IMR-90 (cell line): Measurements from ENCODE around the gene STARD7. TPM values are rescaled to one million over a fixed set of nuclear protein-coding genes. Genes with fewer than 3 reads are reported as not detected.
"Not testable (repeated sequence)": the region's sequence is repeated elsewhere in the genome, so short reads cannot be mapped to it uniquely, and the experiment has no call there.

Experiments used
- ATAC-seq: fragments of 200-7000 bp; cut with Tn5 transposase; 2 replicates; pipeline ENCODE4 v1.9.1; 2020; ENCODE audit warnings: low read depth, mild to moderate bottlenecking, moderate library complexity
- BruUV-seq: library from RNA; stranded (reverse); fragments of 400-500 nt; replicated peaks from 2 replicates; lab custom pipeline; 2021; lab: Mats Ljungman, UMichigan
- CTCF ChIA-PET: fragments of 300-600 bp; formaldehyde crosslinking; extraction: SDS; loops from one replicate; lab custom pipeline; 2021; ENCODE audit warnings: antibody characterized with exemption; lab: Yijun Ruan, JAX
- POLR2A ChIA-PET: fragments of 300-600 bp; sonication (Branson Sonifier 250); formaldehyde crosslinking; loops from one replicate; lab custom pipeline; 2022; ENCODE audit warnings: antibody characterized with exemption; ENCODE audit not compliant: unreplicated experiment; lab: Charles Lee
- DNase-seq: peaks from one replicate; pipeline ENCODE4 v3.0.0; 2013
- H2AFZ ChIP-seq: replicated peaks from 2 replicates; pipeline ENCODE3; 2013; ENCODE audit warnings: low read length, mild to moderate bottlenecking; ENCODE audit not compliant: poor library complexity
- H2AK5ac ChIP-seq: 2 replicates; pipeline ENCODE4 v1.6.1; 2013; ENCODE audit warnings: low read depth, low read length, inconsistent platforms
- H2AK9ac ChIP-seq: replicated peaks from 2 replicates; pipeline ENCODE3; 2013; ENCODE audit warnings: mild to moderate bottlenecking, low read depth, low read length, moderate library complexity; ENCODE audit not compliant: poor library complexity
- H2BK120ac ChIP-seq: 2 replicates; pipeline ENCODE4 v1.6.1; 2013; ENCODE audit warnings: low read depth, low read length, inconsistent platforms
- H2BK15ac ChIP-seq: 3 replicates; pipeline ENCODE4 v1.6.1; 2013; ENCODE audit warnings: low read depth, low read length, inconsistent platforms
- H2BK20ac ChIP-seq: 2 replicates; pipeline ENCODE4 v1.6.1; 2013; ENCODE audit warnings: low read depth, mild to moderate bottlenecking, inconsistent platforms, low read length, moderate library complexity
- H2BK5ac ChIP-seq: 2 replicates; pipeline ENCODE4 v1.6.1; 2013; ENCODE audit warnings: mild to moderate bottlenecking, low read depth, low read length, inconsistent platforms; ENCODE audit not compliant: poor library complexity, severe bottlenecking
- H3K14ac ChIP-seq: replicated peaks from 2 replicates; pipeline ENCODE4 v1.6.1; 2013; ENCODE audit warnings: low read depth, low read length, inconsistent platforms
- H3K18ac ChIP-seq: 2 replicates; pipeline ENCODE4 v1.6.1; 2013; ENCODE audit warnings: low read depth, low read length, control low read depth
- H3K23ac ChIP-seq: 2 replicates; pipeline ENCODE4 v1.6.1; 2013; ENCODE audit warnings: low read depth, low read length, inconsistent platforms
- H3K27ac ChIP-seq: 2 replicates; pipeline ENCODE4 v1.5.1; 2013; ENCODE audit warnings: mild to moderate bottlenecking, control low read depth, low read length; ENCODE audit not compliant: insufficient read depth
- H3K27me3 ChIP-seq: 2 replicates; pipeline ENCODE4 v1.6.1; 2013; ENCODE audit warnings: low read length; ENCODE audit not compliant: control insufficient read depth, insufficient read depth
- H3K36me3 ChIP-seq: 2 replicates; pipeline ENCODE4 v1.6.1; 2013; ENCODE audit warnings: low read length, mixed read lengths; ENCODE audit not compliant: control insufficient read depth, insufficient read depth
- H3K4ac ChIP-seq: 2 replicates; pipeline ENCODE4 v1.6.1; 2013; ENCODE audit warnings: low read depth, low read length, inconsistent platforms
- H3K4me1 ChIP-seq: 2 replicates; pipeline ENCODE4 v1.6.1; 2013; ENCODE audit warnings: low read length, mixed read lengths; ENCODE audit not compliant: control insufficient read depth, insufficient read depth
- H3K4me2 ChIP-seq: 2 replicates; pipeline ENCODE4 v1.6.1; 2013; ENCODE audit warnings: low read depth, mild to moderate bottlenecking, control low read depth, low read length, moderate library complexity
- H3K4me3 ChIP-seq: 2 replicates; pipeline ENCODE4 v1.5.1; 2013; ENCODE audit warnings: low read depth, mild to moderate bottlenecking, control low read depth, low read length, moderate library complexity; ENCODE audit not compliant: insufficient read depth
- H3K56ac ChIP-seq: 2 replicates; pipeline ENCODE4 v1.6.1; 2013; ENCODE audit warnings: low read length, inconsistent platforms; ENCODE audit not compliant: insufficient read depth; ENCODE audit errors: extremely low read depth
- H3K79me1 ChIP-seq, 2 experiments: 2 replicates each; pipeline ENCODE4 v1.6.1; 2013; ENCODE audit warnings: low read length in 2 of 2, inconsistent platforms in 1 of 2, low read depth in 1 of 2
- H3K9ac ChIP-seq: 2 replicates; pipeline ENCODE4 v1.6.1; 2013; ENCODE audit warnings: low read depth, low read length, control low read depth
- H3K9me1 ChIP-seq: 2 replicates; pipeline ENCODE4 v1.6.1; 2013; ENCODE audit warnings: low read length, inconsistent platforms; ENCODE audit not compliant: insufficient read depth
- H3K9me3 ChIP-seq: 2 replicates; pipeline ENCODE4 v1.6.1; 2013; ENCODE audit warnings: low read length; ENCODE audit not compliant: control insufficient read depth, insufficient read depth
- H4K20me1 ChIP-seq: 2 replicates; pipeline ENCODE4 v1.6.1; 2013; ENCODE audit warnings: low read length, inconsistent platforms; ENCODE audit not compliant: insufficient read depth
- H4K5ac ChIP-seq: 2 replicates; pipeline ENCODE4 v1.6.1; 2013; ENCODE audit warnings: mild to moderate bottlenecking, low read depth, low read length, control low read depth
- H4K8ac ChIP-seq, 2 experiments: 2 replicates each; pipeline ENCODE4 v1.6.1; 2013; ENCODE audit warnings: low read depth in 2 of 2, low read length in 2 of 2, control low read depth in 1 of 2, inconsistent platforms in 1 of 2
- H4K91ac ChIP-seq: 2 replicates; pipeline ENCODE4 v1.6.1; 2013; ENCODE audit warnings: low read depth, low read length, inconsistent platforms; ENCODE audit not compliant: insufficient read depth
- BHLHE40 ChIP-seq: fragments of 150-350 bp; IDR thresholded peaks from 2 replicates; pipeline ENCODE4 v1.6.1; 2016; ENCODE audit warnings: mild to moderate bottlenecking, low read depth, low read length
- CEBPB ChIP-seq: IDR thresholded peaks from 2 replicates; pipeline ENCODE4 v1.6.1; 2012; ENCODE audit warnings: low read depth, low read length, improper control_type of control experiment
- FOS ChIP-seq: fragments of 150-350 bp; IDR thresholded peaks from 2 replicates; pipeline ENCODE4 v1.6.1; 2016; ENCODE audit warnings: low read depth, low read length
- MAFK ChIP-seq: IDR thresholded peaks from 2 replicates; pipeline ENCODE4 v1.6.1; 2012; ENCODE audit warnings: low read depth, low read length, improper control_type of control experiment
- NFE2L2 ChIP-seq: fragments of 150-350 bp; IDR thresholded peaks from 2 replicates; pipeline ENCODE4 v1.6.1; 2016; ENCODE audit warnings: low read depth, mild to moderate bottlenecking, low read length
- POLR2A ChIP-seq: IDR thresholded peaks from 2 replicates; pipeline ENCODE4 v1.6.1; 2012; ENCODE audit warnings: mild to moderate bottlenecking, low read depth, low read length
- RAD21 ChIP-seq: IDR thresholded peaks from 2 replicates; pipeline ENCODE4 v1.6.1; 2012; ENCODE audit warnings: low read length, improper control_type of control experiment
- RFX5 ChIP-seq: IDR thresholded peaks from 2 replicates; pipeline ENCODE4 v1.8.0; 2012; ENCODE audit warnings: low read depth, mild to moderate bottlenecking, low read length, moderate library complexity
- SMC3 ChIP-seq: fragments of 150-350 bp; IDR thresholded peaks from 2 replicates; pipeline ENCODE4 v1.6.1; 2016; ENCODE audit warnings: low read depth, mild to moderate bottlenecking, antibody characterized with exemption, low read length, moderate library complexity
- WGBS, 2 experiments: methylation state at CpG; one replicate each; pipeline versions ENCODE4 v1.1.5 to v1.1.7; 2013; ENCODE audit warnings: missing lambda C conversion rate in 2 of 2; ENCODE audit not compliant: insufficient read length in 1 of 2; ENCODE audit errors: extremely low coverage in 2 of 2; 5-methylcytosine and 5-hydroxymethylcytosine counted together
- dilution Hi-C: fragments of 300-500 bp; cut with HindIII; formaldehyde crosslinking; loops from one replicate; pipeline ENCODE4 v1.14.3; 2018; ENCODE audit warnings: low sequenced_read_pairs; ENCODE audit not compliant: unreplicated experiment
- in situ Hi-C: fragments of 300-500 bp; cut with MboI; formaldehyde crosslinking; loops from 3 replicates; pipeline ENCODE4 v1.14.3; 2019; ENCODE audit warnings: low sequenced_read_pairs, inconsistent platforms, mixed read lengths
- intact Hi-C: fragments of 100-400 bp; cut with micrococcal nuclease; formaldehyde crosslinking; loops from 2 replicates; pipeline ENCODE4 v1.10.0; 2022
- polyA plus RNA-seq, 3 experiments: library from polyadenylated mRNA; depleted of rRNA; stranded (reverse); fragments of >200 nt; gene quantifications; 2 replicates each; pipeline ENCODE4 v1.2.3, GENCODE V29; 2012; ENCODE audit warnings: low replicate concordance in 1 of 3
- total RNA-seq: library from RNA; depleted of rRNA; stranded (reverse); fragments of >200 nt; gene quantifications from 2 replicates; pipeline ENCODE4 v1.2.3, GENCODE V29; 2012

The STARD7 gene
- total and polyA plus RNA-seq, 2 of the 4 experiments (the other 2 are of a cell fraction), result 61.7 to 138 TPM

GRCh38 chr2:96208143-96209010 lies at the start of gene STARD7 (continued):
- TF ChIP-seq NFE2L2 (no peak), CEBPB (no peak), MAFK (no peak), RFX5 (no peak), FOS (no peak; the same call in 1 of the 2 replicates), BHLHE40 (peak; percentile 92), POLR2A (peak; percentile 89), SMC3 (no peak; the same call in 1 of the 2 replicates), RAD21 (peak; percentile 24; the same call in 1 of the 2 replicates)

- H3K4ac ChIP-seq, H2BK15ac ChIP-seq, H4K8ac ChIP-seq, H3K4me2 ChIP-seq, H2BK20ac ChIP-seq, DNase-seq, dilution Hi-C loops, H4K5ac ChIP-seq, H3K23ac ChIP-seq, H3K14ac ChIP-seq, H2AFZ ChIP-seq, H3K4me3 ChIP-seq, BruUV-seq, H3K9ac ChIP-seq, H2AK5ac ChIP-seq, H3K9me3 ChIP-seq, H3K27ac ChIP-seq, H3K27me3 ChIP-seq, ATAC-seq, H4K91ac ChIP-seq, intact Hi-C loops, POLR2A ChIA-PET, H2BK5ac ChIP-seq, H2BK120ac ChIP-seq, H3K56ac ChIP-seq, H3K18ac ChIP-seq: not testable (repeated sequence)
- peak overlapping the region; percentile 23 for H2AK9ac ChIP-seq
- no CpG with 5 or more reads among the region's 3 CpGs for WGBS, 2 experiments
- H3K4me1 ChIP-seq, result peaks cover 21% of the 10 kb centered on the region
- in situ Hi-C loops, result loop anchor here (25.0 kb wide), 1 partner anchor 245 kb away; no protein-coding TSS in a partner anchor
- H3K36me3 ChIP-seq, result peaks cover 28% of the 10 kb centered on the region
- CTCF ChIA-PET, result interaction anchor here (0.6 kb wide), 1 partner anchor 9 kb away, joined by 3 read pairs; no protein-coding TSS in a partner anchor
- H3K79me1 ChIP-seq, result peaks cover 33 to 67% of the 10 kb centered on the region in 2 experiments
- peaks cover 37% of the 10 kb centered on the region for H4K20me1 ChIP-seq
- H3K9me1 ChIP-seq, result peaks cover 19% of the 10 kb centered on the region
Observed at GRCh38 chr2:96257744-96258143, 49.1 kb upstream of the STARD7 start.
